Erythroblast (primary cell): Measurements from ENCODE around the gene PON3.

Source experiments
- GATA1 ChIP-seq: IDR thresholded peaks from 2 replicates; pipeline ENCODE4 v1.6.1; 2011; ENCODE audit warnings: low read depth, mild to moderate bottlenecking, control low read depth, low read length, moderate library complexity
- POLR2A ChIP-seq: IDR thresholded peaks from 2 replicates; pipeline ENCODE4 v1.6.1; 2011; ENCODE audit warnings: mild to moderate bottlenecking, low read length

DNA sequence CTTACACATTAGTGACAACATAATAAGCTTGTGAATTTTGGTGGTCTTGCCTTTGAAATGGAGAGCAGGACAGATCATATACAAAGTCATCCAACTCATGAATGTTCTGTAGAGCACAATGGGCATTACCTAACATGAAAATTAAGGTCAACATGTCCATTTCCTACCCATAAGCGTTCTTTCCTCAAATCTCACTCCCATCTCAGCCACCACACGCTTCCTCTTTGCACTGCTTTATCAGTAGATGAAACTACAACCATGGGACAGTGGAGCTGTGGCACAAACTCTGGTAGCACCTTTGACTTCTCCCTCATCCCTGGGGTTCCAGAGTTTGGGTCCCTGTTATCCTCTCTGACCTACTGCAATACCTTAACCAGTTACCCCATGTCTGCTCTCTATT, 36.4 kb upstream of the PON3 start:
- TF ChIP-seq POLR2A (no peak), GATA1 (no peak)
